HepG2 (cell line): ENCODE data around the gene ATP6V0E1. TPM values are rescaled to one million over a fixed set of nuclear protein-coding genes. Genes with fewer than 3 reads are reported as not detected.

Experiments used
- ATAC-seq: fragments of 200-7000 bp; cut with Tn5 transposase; 3 replicates; pipeline ENCODE4 v1.9.1; 2020; ENCODE audit warnings: mild to moderate bottlenecking, moderate library complexity
- BruUV-seq: library from RNA; stranded (reverse); fragments of 400-500 nt; replicated peaks from 2 replicates; lab custom pipeline; 2021; lab: Mats Ljungman, UMichigan
- CTCF ChIA-PET: fragments of 300-600 bp; formaldehyde crosslinking; extraction: SDS; loops from one replicate; lab custom pipeline; 2021; ENCODE audit warnings: low total read pairs, inconsistent platforms, low intra/inter-chr PET ratio; lab: Yijun Ruan, JAX
- POLR2A ChIA-PET: fragments of 350-600 bp; sonication (Branson Sonifier 250); formaldehyde crosslinking; loops from one replicate; lab custom pipeline; 2020; ENCODE audit warnings: antibody characterized with exemption, inconsistent platforms; lab: Yijun Ruan, JAX
- DNase-seq: peaks from one replicate; pipeline ENCODE4 v3.0.0-alpha.2; 2015; ENCODE audit warnings: low spot score
- FAIRE-seq: peaks from 3 replicates; lab custom pipeline; 2011; peaks lifted over from hg19 to GRCh38; lab: Jason Lieb, UNC
- H2AFZ ChIP-seq: one replicate; pipeline ENCODE4 v1.6.1; 2011; ENCODE audit warnings: low read length, inconsistent platforms
- H3K27ac ChIP-seq: fragments of 300-600 bp; 3 replicates; pipeline ENCODE4 v1.8.0; 2011; ENCODE audit warnings: mixed run types, mild to moderate bottlenecking, mixed read lengths, low read length, inconsistent platforms; ENCODE audit not compliant: insufficient read depth; ENCODE audit errors: extremely low read length
- H3K27me3 ChIP-seq, 2 experiments: fragments of 200-600 bp in 1 of 2; 2 replicates in 1 of 2; 3 replicates in 1 of 2; pipeline versions ENCODE4 v1.6.0 to v1.8.0; 2011; ENCODE audit warnings: low read length in 2 of 2, mild to moderate bottlenecking in 2 of 2, moderate library complexity in 2 of 2, inconsistent platforms in 1 of 2; ENCODE audit not compliant: insufficient read depth in 2 of 2, control insufficient read depth in 1 of 2
- H3K36me3 ChIP-seq, 2 experiments: fragments of 200-600 bp in 1 of 2; replicated peaks in 1 of 2; 2 replicates in 1 of 2; 3 replicates in 1 of 2; pipeline versions ENCODE4 v1.5.1 to v1.8.0; 2011; ENCODE audit warnings: low read length in 2 of 2, inconsistent platforms in 1 of 2; ENCODE audit not compliant: insufficient read depth in 2 of 2, control insufficient read depth in 1 of 2
- H3K4me1 ChIP-seq: 2 replicates; pipeline ENCODE4 v1.5.1; 2012; ENCODE audit warnings: low read length, inconsistent platforms; ENCODE audit not compliant: insufficient read depth
- H3K4me2 ChIP-seq: 2 replicates; pipeline ENCODE4 v1.6.0; 2011; ENCODE audit warnings: low read depth, low read length, inconsistent platforms
- H3K4me3 ChIP-seq, 3 experiments: fragments of 200-600 bp in 1 of 3; sonication (generic), shearing (Covaris generic) in 1 of 3; replicated peaks in 1 of 3; 2 replicates each; pipeline ENCODE4 v1.5.1; 2011 to 2016; ENCODE audit warnings: low read length in 3 of 3, inconsistent platforms in 2 of 3, low read depth in 2 of 3, mild to moderate bottlenecking in 2 of 3, control low read depth in 1 of 3, mixed read lengths in 1 of 3; ENCODE audit not compliant: insufficient read depth in 1 of 3
- H3K79me2 ChIP-seq: one replicate; pipeline ENCODE4 v1.6.1; 2011; ENCODE audit warnings: low read length, inconsistent platforms; ENCODE audit not compliant: insufficient read depth
- H3K9ac ChIP-seq: 2 replicates; pipeline ENCODE4 v1.6.0; 2011; ENCODE audit warnings: mild to moderate bottlenecking, low read depth, low read length, inconsistent platforms; ENCODE audit not compliant: insufficient read depth
- H3K9me3 ChIP-seq: 2 replicates; pipeline ENCODE4 v1.5.1; 2012; ENCODE audit warnings: mild to moderate bottlenecking, low read length
- H4K20me1 ChIP-seq: 2 replicates; pipeline ENCODE4 v1.6.0; 2011; ENCODE audit warnings: inconsistent platforms, mild to moderate bottlenecking, low read length, moderate library complexity; ENCODE audit not compliant: insufficient read depth
- ARNT ChIP-seq: fragments of 450-650 bp; IDR thresholded peaks from 2 replicates; pipeline ENCODE4 v1.6.1; 2017
- CAMTA2 ChIP-seq: sonication (generic); formaldehyde crosslinking; IDR thresholded peaks from 2 replicates; pipeline ENCODE4 v1.4.0; 2020; ENCODE audit warnings: mild to moderate bottlenecking, missing genetic modification reagents, borderline replicate concordance
- CENPT ChIP-seq: sonication (generic); formaldehyde crosslinking; IDR thresholded peaks from 2 replicates; pipeline ENCODE4 v1.8.0; 2022; ENCODE audit warnings: low read depth, mild to moderate bottlenecking, moderate library complexity, missing genetic modification reagents
- DNMT1 ChIP-seq: sonication (generic); formaldehyde crosslinking; IDR thresholded peaks from 2 replicates; pipeline ENCODE4 v1.5.1; 2020; ENCODE audit warnings: mild to moderate bottlenecking, missing genetic modification reagents
- EP300 ChIP-seq, 3 experiments: sonication (generic) in 1 of 3; formaldehyde crosslinking in 1 of 3; IDR thresholded peaks; 2 replicates each; pipeline versions ENCODE4 v1.5.1 to v1.6.1; 2011 to 2020; ENCODE audit warnings: low read depth in 2 of 3, low read length in 2 of 3, borderline replicate concordance in 1 of 3, improper control_type of control experiment in 1 of 3, mild to moderate bottlenecking in 1 of 3, missing genetic modification reagents in 1 of 3, moderate library complexity in 1 of 3
- FOXM1 ChIP-seq: sonication (generic); formaldehyde crosslinking; IDR thresholded peaks from 2 replicates; pipeline ENCODE4 v1.5.0; 2020; ENCODE audit warnings: missing genetic modification reagents
- FOXP1 ChIP-seq, 2 experiments: fragments of 450-650 bp in 1 of 2; IDR thresholded peaks; 2 replicates each; pipeline ENCODE4 v1.6.1; 2017 to 2018; ENCODE audit warnings: antibody characterized with exemption in 1 of 2
- HOXA5 ChIP-seq: sonication (generic); formaldehyde crosslinking; IDR thresholded peaks from 2 replicates; pipeline ENCODE4 v1.4.0; 2020; ENCODE audit warnings: missing genetic modification reagents
- MBD4 ChIP-seq: IDR thresholded peaks from 2 replicates; pipeline ENCODE4 v1.6.1; 2012; ENCODE audit warnings: low read length, inconsistent platforms, borderline replicate concordance
- NFATC3 ChIP-seq: sonication (generic); formaldehyde crosslinking; IDR thresholded peaks from 2 replicates; pipeline ENCODE4 v1.5.1; 2020; ENCODE audit warnings: mild to moderate bottlenecking, missing genetic modification reagents
- ONECUT2 ChIP-seq: sonication (generic); formaldehyde crosslinking; IDR thresholded peaks from 2 replicates; pipeline ENCODE4 v1.4.0; 2020; ENCODE audit warnings: missing genetic modification reagents
- PHF21A ChIP-seq: sonication (generic); formaldehyde crosslinking; IDR thresholded peaks from 2 replicates; pipeline ENCODE4 v1.5.0; 2020; ENCODE audit warnings: mild to moderate bottlenecking, missing genetic modification reagents
- RARA ChIP-seq: IDR thresholded peaks from 2 replicates; pipeline ENCODE4 v1.6.1; 2016; ENCODE audit warnings: missing genetic modification reagents, missing compliant biosample characterization
- RBAK ChIP-seq: sonication (generic); formaldehyde crosslinking; IDR thresholded peaks from 2 replicates; pipeline ENCODE4 v1.5.1; 2020; ENCODE audit warnings: mild to moderate bottlenecking, missing genetic modification reagents
- RXRA ChIP-seq: sonication (generic); formaldehyde crosslinking; IDR thresholded peaks from 2 replicates; pipeline ENCODE4 v1.5.1; 2020; ENCODE audit warnings: missing genetic modification reagents
- SKI ChIP-seq: fragments of 450-650 bp; IDR thresholded peaks from one replicate; pipeline ENCODE4 v1.6.1; 2018; ENCODE audit warnings: mild to moderate bottlenecking; ENCODE audit not compliant: partially characterized antibody
- TAF15 ChIP-seq: fragments of 200-400 bp; formaldehyde crosslinking; IDR thresholded peaks from one replicate; pipeline ENCODE4 v1.6.1; 2018; ENCODE audit warnings: mild to moderate bottlenecking, low read depth, low read length; ENCODE audit not compliant: poor library complexity, severe bottlenecking
- TARDBP ChIP-seq: sonication (generic); formaldehyde crosslinking; IDR thresholded peaks from 2 replicates; pipeline ENCODE4 v1.8.0; 2022; ENCODE audit warnings: mild to moderate bottlenecking, missing genetic modification reagents
- ZNF570 ChIP-seq: sonication (generic); formaldehyde crosslinking; IDR thresholded peaks from 2 replicates; pipeline ENCODE4 v1.4.0; 2020; ENCODE audit warnings: mild to moderate bottlenecking, missing genetic modification reagents, borderline replicate concordance
- ZNF619 ChIP-seq: sonication (generic); formaldehyde crosslinking; IDR thresholded peaks from 2 replicates; pipeline ENCODE4 v1.4.0; 2020; ENCODE audit warnings: mild to moderate bottlenecking, missing genetic modification reagents
- ZSCAN22 ChIP-seq: sonication (generic); formaldehyde crosslinking; IDR thresholded peaks from 2 replicates; pipeline ENCODE4 v1.4.0; 2020; ENCODE audit warnings: mild to moderate bottlenecking, missing genetic modification reagents
- WGBS: methylation state at CpG from one replicate; pipeline ENCODE4 v1.1.6; 2017; ENCODE audit warnings: low lambda C conversion rate; 5-methylcytosine and 5-hydroxymethylcytosine counted together
- in situ Hi-C: cut with HindIII; loops from 2 replicates; pipeline ENCODE4 v1.10.0; 2017; ENCODE audit warnings: low pct_unique_long_range_greater_than_20kb; ENCODE audit not compliant: extremely low pct_ligation_motif_present
- intact Hi-C: fragments of 100-400 bp; cut with micrococcal nuclease; formaldehyde crosslinking; loops from one replicate; pipeline ENCODE4 v1.10.0; 2022; ENCODE audit not compliant: unreplicated experiment
- polyA plus RNA-seq, 8 experiments: library from polyadenylated mRNA; depleted of rRNA in 3 of 8; stranded (reverse) in 7 of 8; unstranded in 1 of 8; fragments of >200 nt; fragmentation: Illumina TruSeq in 4 of 8; extraction: Trizol in 4 of 8; gene quantifications; 2 replicates each; pipeline versions ENCODE4 v1.2.1 to v1.2.3, GENCODE V29; 2011 to 2016; ENCODE audit warnings: low read depth in 4 of 8, missing spikeins in 1 of 8, mixed read lengths in 1 of 8; ENCODE audit not compliant: insufficient read depth in 1 of 8
- total RNA-seq, 5 experiments: library from RNA; depleted of rRNA; stranded (reverse); fragments of >200 nt; fragmentation: Illumina TruSeq; extraction: Trizol; gene quantifications; 2 replicates each; pipeline ENCODE4 v1.2.3, GENCODE V29; 2016; ENCODE audit warnings: low read depth in 1 of 5
- TF ChIP-seq, protein P1 (sequence below): sonication (generic); formaldehyde crosslinking; IDR thresholded peaks from 2 replicates; pipeline ENCODE4 v1.4.0; 2020; ENCODE audit warnings: missing genetic modification reagents, borderline replicate concordance

The ATP6V0E1 gene
- total and polyA plus RNA-seq, 2 of the 13 experiments (the other 11 are each of a cell fraction or from before 2014, with no cell fraction given) = 143 to 215 TPM

DNA sequence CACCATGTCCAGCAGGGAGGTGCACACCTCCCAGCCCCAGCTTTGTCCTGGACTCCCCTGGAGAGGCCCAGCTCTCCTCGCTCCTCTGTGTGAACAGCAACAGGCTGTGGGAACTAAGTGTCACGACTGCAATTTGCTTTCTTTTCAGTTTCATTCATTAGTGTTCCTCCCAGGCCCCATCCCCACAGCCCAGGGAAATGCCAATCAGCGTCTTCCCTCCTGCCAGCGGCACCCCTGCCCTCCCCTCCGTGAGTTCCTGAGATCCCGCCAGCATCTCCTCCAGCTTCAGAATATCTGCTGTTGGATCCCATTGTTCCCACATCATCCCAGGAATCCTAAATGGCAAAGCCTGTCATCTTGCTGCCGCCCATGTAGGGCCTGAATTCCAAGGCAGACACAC lies 37.4 kb upstream of the ATP6V0E1 start (continued):
- TF ChIP-seq FOXP1 (IDR thresholded peaks at IDR 0.05) = no peak
- TF ChIP-seq FOXP1 (CRISPR knock-in tag; IDR thresholded peaks at IDR 0.05) = no peak
- TF ChIP-seq, protein P1, sequence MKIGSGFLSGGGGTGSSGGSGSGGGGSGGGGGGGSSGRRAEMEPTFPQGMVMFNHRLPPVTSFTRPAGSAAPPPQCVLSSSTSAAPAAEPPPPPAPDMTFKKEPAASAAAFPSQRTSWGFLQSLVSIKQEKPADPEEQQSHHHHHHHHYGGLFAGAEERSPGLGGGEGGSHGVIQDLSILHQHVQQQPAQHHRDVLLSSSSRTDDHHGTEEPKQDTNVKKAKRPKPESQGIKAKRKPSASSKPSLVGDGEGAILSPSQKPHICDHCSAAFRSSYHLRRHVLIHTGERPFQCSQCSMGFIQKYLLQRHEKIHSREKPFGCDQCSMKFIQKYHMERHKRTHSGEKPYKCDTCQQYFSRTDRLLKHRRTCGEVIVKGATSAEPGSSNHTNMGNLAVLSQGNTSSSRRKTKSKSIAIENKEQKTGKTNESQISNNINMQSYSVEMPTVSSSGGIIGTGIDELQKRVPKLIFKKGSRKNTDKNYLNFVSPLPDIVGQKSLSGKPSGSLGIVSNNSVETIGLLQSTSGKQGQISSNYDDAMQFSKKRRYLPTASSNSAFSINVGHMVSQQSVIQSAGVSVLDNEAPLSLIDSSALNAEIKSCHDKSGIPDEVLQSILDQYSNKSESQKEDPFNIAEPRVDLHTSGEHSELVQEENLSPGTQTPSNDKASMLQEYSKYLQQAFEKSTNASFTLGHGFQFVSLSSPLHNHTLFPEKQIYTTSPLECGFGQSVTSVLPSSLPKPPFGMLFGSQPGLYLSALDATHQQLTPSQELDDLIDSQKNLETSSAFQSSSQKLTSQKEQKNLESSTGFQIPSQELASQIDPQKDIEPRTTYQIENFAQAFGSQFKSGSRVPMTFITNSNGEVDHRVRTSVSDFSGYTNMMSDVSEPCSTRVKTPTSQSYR (CRISPR knock-in tag) = no peak
- TF ChIP-seq DNMT1 (CRISPR knock-in tag) = no peak
- no peak for TF ChIP-seq RARA (CRISPR knock-in tag)
- no peak for TF ChIP-seq TAF15
- no peak for TF ChIP-seq TARDBP (CRISPR knock-in tag)

DNA sequence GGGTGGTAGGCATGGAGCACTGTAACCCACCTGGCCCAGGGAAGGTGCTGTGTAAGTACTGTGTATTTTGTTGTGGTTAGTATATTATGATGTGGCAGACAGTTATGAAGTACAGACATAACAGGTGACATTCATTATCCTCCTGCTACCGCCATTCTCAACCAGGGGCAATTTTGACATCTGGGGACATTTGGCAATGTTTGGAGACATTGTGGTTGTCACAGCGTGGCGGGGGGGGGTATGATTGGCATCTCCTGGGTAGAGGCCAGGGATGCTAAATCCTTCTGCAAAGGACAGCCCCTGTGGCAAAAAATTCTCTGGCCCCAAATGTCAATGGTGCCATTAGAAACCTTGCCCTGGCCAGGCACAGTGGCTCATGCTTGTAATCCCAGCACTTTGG lies 34.1 kb upstream of the ATP6V0E1 start:
- FAIRE-seq = no peak
- intact Hi-C loops (no loop called here), in situ Hi-C loops (no loop called here)
- POLR2A ChIA-PET = no interaction called here
- Histone ChIP-seq H3K4me2 (no peak overlapping the region), H3K27me3 (no peaks in the 10 kb centered on the region), H3K36me3 (peaks cover 15 to 46% of the 10 kb centered on the region in 2 experiments), H4K20me1 (no peaks in the 10 kb centered on the region), H2AFZ (no peak overlapping the region), H3K4me1 (no peaks in the 10 kb centered on the region), H3K9ac (no peak overlapping the region), H3K9me3 (no peaks in the 10 kb centered on the region), H3K4me3 (no peak overlapping the region), H3K79me2 (no peaks in the 10 kb centered on the region), H3K27ac (no peak overlapping the region)
- WGBS = 91% methylated on average over 3 of the region's 3 CpGs
- DNase-seq = no peak
- ATAC-seq = no peak
- BruUV-seq = no TSS peak
- CTCF ChIA-PET = no interaction called here
- no peak for TF ChIP-seq SKI
- TF ChIP-seq ZNF619 (CRISPR knock-in tag) = no peak
- no peak for TF ChIP-seq MBD4
- no peak for TF ChIP-seq PHF21A
- TF ChIP-seq RXRA (CRISPR knock-in tag) = no peak
- no peak for TF ChIP-seq ZSCAN22 (CRISPR knock-in tag)
- TF ChIP-seq FOXM1 (CRISPR knock-in tag) = no peak
- no peak for TF ChIP-seq CENPT (CRISPR knock-in tag)
- no peak for TF ChIP-seq HOXA5 (CRISPR knock-in tag)
- TF ChIP-seq NFATC3 = no peak
- no peak for TF ChIP-seq RBAK (CRISPR knock-in tag)
- TF ChIP-seq CAMTA2 = no peak
- no peak for TF ChIP-seq EP300 (IDR thresholded peaks at IDR 0.05; ENCODE audit: low read depth in 2 of 2, low read length in 2 of 2)
- TF ChIP-seq EP300 (CRISPR knock-in tag; IDR thresholded peaks at IDR 0.05; ENCODE audit: borderline replicate concordance) = no peak
- TF ChIP-seq ZNF570 (CRISPR knock-in tag) = no peak
- TF ChIP-seq ONECUT2 (CRISPR knock-in tag) = no peak
- TF ChIP-seq ARNT = no peak
